Measurements from ENCODE around the gene MED28. TPM values are rescaled to one million over a fixed set of nuclear protein-coding genes. Genes with fewer than 3 reads are reported as not detected.
A peak's percentile ranks its signal among the peaks of the same experiment; 100 is the strongest.

The MED28 gene
- total RNA-seq (2022) (60.5 and 68.0 TPM in 2 replicates), Bru-seq, nascent RNA (percentile 92 among the genes with signal in this experiment), BruChase-seq, experiment 1, labeled RNA remaining after a 2-hour chase (percentile 97 among the genes with signal in this experiment), BruChase-seq, experiment 2, labeled RNA remaining after a 6-hour chase (percentile 96 among the genes with signal in this experiment)
- long read RNA-seq, full-length matches to known transcripts = 114 of 123 reads
- long read RNA-seq, partial matches to known transcripts = 0 of 123 reads
- long read RNA-seq, other reads (novel, unspliced or antisense) = 9 of 123 reads

GRCh38 chr4:17614416-17615299 is at the start of gene MED28:
TSS of gene MED28 (plus strand) at chr4:17614641. CDS start at chr4:17614655, 14 bp downstream.
- ChIA-PET POLR2A (interaction anchor here (0.6 to 1.7 kb wide), 2 partner anchors 69 to 196 kb away, joined by 4 to 7 read pairs; partner anchors contain the start of genes DCAF16 and NCAPG), CTCF (interaction anchor here (1.5 kb wide), 1 partner anchor 65 kb away, joined by 7 read pairs; no protein-coding TSS in a partner anchor)
- Histone ChIP-seq H3K27me3 (replicated peaks; ENCODE audit: control insufficient read depth, insufficient read depth, low read length) (no peaks in the 10 kb centered on the region), H3K36me3 (ENCODE audit: control insufficient read depth, insufficient read depth, low read length) (peaks cover 1% of the 10 kb centered on the region), H3K9me3 (no peaks in the 10 kb centered on the region), H3K4me1 (peaks cover 7% of the 10 kb centered on the region; the same call in 1 of the 2 replicates), H3K4me3 (ENCODE audit: low read depth, low read length) (peak within 1 kb of the TSS; percentile 85)
- intact Hi-C loops (cut with micrococcal nuclease; ENCODE audit: unreplicated experiment) = loop anchor here (1.0 kb wide), 2 partner anchors 17 to 37 kb away; partner anchors contain the start of gene LAP3
- Mint-ChIP-seq H3K36me3 (ENCODE audit: insufficient read depth, unreplicated experiment) (peaks cover 35% of the 10 kb centered on the region), H3K4me1 (ENCODE audit: low read depth, unreplicated experiment) (no peaks in the 10 kb centered on the region), H3K9me3 (ENCODE audit: unreplicated experiment) (no peaks in the 10 kb centered on the region), H3K27me3 (ENCODE audit: insufficient read depth, unreplicated experiment) (no peaks in the 10 kb centered on the region), H3K4me3 (ENCODE audit: unreplicated experiment) (peak within 1 kb of the TSS; percentile 97), H3K27ac (ENCODE audit: unreplicated experiment) (peak within 1 kb of the TSS; percentile 98)
- DNase-seq = peak; percentile 92 to 93
- TF ChIP-seq CTCF (IDR thresholded peaks at IDR 0.05; ENCODE audit: insufficient read depth in 1 of 2, low read depth in 1 of 2, low read length in 1 of 2, severe bottlenecking in 1 of 2, unreplicated experiment in 1 of 2) = no peak
- TSS peak; percentile 88 for BruUV-seq (replicated peaks)

GRCh38 chr4:17565846-17566245 is 48.6 kb upstream of the MED28 start:
- intact Hi-C loops (cut with micrococcal nuclease; ENCODE audit: unreplicated experiment) = no loop called here
- TF ChIP-seq CTCF (IDR thresholded peaks at IDR 0.05; ENCODE audit: insufficient read depth in 1 of 2, low read depth in 1 of 2, low read length in 1 of 2, severe bottlenecking in 1 of 2, unreplicated experiment in 1 of 2) = no peak
- Histone ChIP-seq H3K4me3 (ENCODE audit: low read depth, low read length) (no peak overlapping the region), H3K36me3 (ENCODE audit: control insufficient read depth, insufficient read depth, low read length) (no peaks in the 10 kb centered on the region), H3K27me3 (replicated peaks; ENCODE audit: control insufficient read depth, insufficient read depth, low read length) (no peaks in the 10 kb centered on the region), H3K4me1 (no peaks in the 10 kb centered on the region), H3K9me3 (no peaks in the 10 kb centered on the region)
- no peaks in the 10 kb centered on the region for H3K4me1 Mint-ChIP-seq (ENCODE audit: low read depth, unreplicated experiment)
- BruUV-seq (replicated peaks) = no TSS peak
- no peaks in the 10 kb centered on the region for H3K9me3 Mint-ChIP-seq (ENCODE audit: unreplicated experiment)
- no peak for DNase-seq
- H3K4me3 Mint-ChIP-seq (ENCODE audit: unreplicated experiment) = no peak overlapping the region
- ChIA-PET CTCF (no interaction called here), POLR2A (no interaction called here)
- no peak overlapping the region for H3K27ac Mint-ChIP-seq (ENCODE audit: unreplicated experiment)
- no peaks in the 10 kb centered on the region for H3K27me3 Mint-ChIP-seq (ENCODE audit: insufficient read depth, unreplicated experiment)
- no peaks in the 10 kb centered on the region for H3K36me3 Mint-ChIP-seq (ENCODE audit: insufficient read depth, unreplicated experiment)

- H3K27me3 ChIP-seq (replicated peaks; ENCODE audit: control insufficient read depth, insufficient read depth, low read length) = no peaks in the 10 kb centered on the region
- BruUV-seq (replicated peaks) = no TSS peak
- Mint-ChIP-seq H3K36me3 (ENCODE audit: insufficient read depth, unreplicated experiment) (no peaks in the 10 kb centered on the region), H3K27ac (ENCODE audit: unreplicated experiment) (no peak overlapping the region), H3K4me3 (ENCODE audit: unreplicated experiment) (no peak overlapping the region), H3K27me3 (ENCODE audit: insufficient read depth, unreplicated experiment) (no peaks in the 10 kb centered on the region), H3K4me1 (ENCODE audit: low read depth, unreplicated experiment) (no peaks in the 10 kb centered on the region), H3K9me3 (ENCODE audit: unreplicated experiment) (no peaks in the 10 kb centered on the region)
- no peak for TF ChIP-seq CTCF (IDR thresholded peaks at IDR 0.05; ENCODE audit: insufficient read depth in 1 of 2, low read depth in 1 of 2, low read length in 1 of 2, severe bottlenecking in 1 of 2, unreplicated experiment in 1 of 2)
- CTCF ChIA-PET = no interaction called here
- H3K4me3 ChIP-seq (ENCODE audit: low read depth, low read length) = no peak overlapping the region
- H3K9me3 ChIP-seq = no peaks in the 10 kb centered on the region
- no peak for DNase-seq
- POLR2A ChIA-PET = interaction anchor here (0.6 to 0.7 kb wide), 2 partner anchors 11 to 18 kb away, joined by 3 read pairs; no protein-coding TSS in a partner anchor
- no peaks in the 10 kb centered on the region for H3K4me1 ChIP-seq
- intact Hi-C loops (cut with micrococcal nuclease; ENCODE audit: unreplicated experiment) = no loop called here
- H3K36me3 ChIP-seq (ENCODE audit: control insufficient read depth, insufficient read depth, low read length) = no peaks in the 10 kb centered on the region
Measured at GRCh38 chr4:17567271-17567670, 47.2 kb upstream of the MED28 start.

All from Caco-2 (cell line).